H9 (cell line): ENCODE measurements around the gene NSD1. TPM values are rescaled to one million over a fixed set of nuclear protein-coding genes. Genes with fewer than 3 reads are reported as not detected.

Source experiments
- DNase-seq: peaks from one replicate; pipeline ENCODE4 v3.0.0-alpha.2; 2017
- H2AFZ ChIP-seq: one replicate; pipeline ENCODE4 v1.6.1; 2013; ENCODE audit warnings: mild to moderate bottlenecking, low read length, control low read depth, moderate library complexity
- H2AK5ac ChIP-seq: 2 replicates; pipeline ENCODE4 v1.6.1; 2013; ENCODE audit warnings: low read length, control low read depth, mixed read lengths; ENCODE audit not compliant: insufficient read length
- H2BK120ac ChIP-seq: one replicate; pipeline ENCODE4 v1.6.1; 2013; ENCODE audit warnings: low read depth, mild to moderate bottlenecking, low read length, control low read depth, inconsistent platforms; ENCODE audit not compliant: poor library complexity, severe bottlenecking
- H2BK12ac ChIP-seq: 2 replicates; pipeline ENCODE4 v1.6.1; 2013; ENCODE audit warnings: low read length, control low read depth, mixed read lengths, low read depth; ENCODE audit not compliant: insufficient read length
- H2BK15ac ChIP-seq: 2 replicates; pipeline ENCODE4 v1.6.1; 2013; ENCODE audit warnings: low read depth, low read length, control low read depth
- H2BK20ac ChIP-seq: one replicate; pipeline ENCODE4 v1.6.1; 2013; ENCODE audit warnings: low read depth, mild to moderate bottlenecking, low read length, control low read depth, inconsistent platforms; ENCODE audit not compliant: poor library complexity, severe bottlenecking
- H2BK5ac ChIP-seq: 2 replicates; pipeline ENCODE4 v1.6.1; 2013; ENCODE audit warnings: low read length, control low read depth, mixed read lengths; ENCODE audit not compliant: insufficient read length
- H3K14ac ChIP-seq: 2 replicates; pipeline ENCODE4 v1.6.1; 2013; ENCODE audit warnings: low read length, control low read depth; ENCODE audit not compliant: insufficient read depth
- H3K18ac ChIP-seq: 2 replicates; pipeline ENCODE4 v1.6.1; 2013; ENCODE audit warnings: low read depth, mild to moderate bottlenecking, mixed read lengths, low read length, control low read depth; ENCODE audit not compliant: insufficient read length
- H3K23ac ChIP-seq: 2 replicates; pipeline ENCODE4 v1.6.1; 2013; ENCODE audit warnings: low read length, control low read depth, mixed read lengths, low read depth; ENCODE audit not compliant: insufficient read length
- H3K23me2 ChIP-seq: 2 replicates; pipeline ENCODE4 v1.6.1; 2013; ENCODE audit warnings: low read depth, mild to moderate bottlenecking, mixed read lengths, low read length, control low read depth; ENCODE audit not compliant: insufficient read length, poor library complexity, severe bottlenecking
- H3K27ac ChIP-seq: 2 replicates; pipeline ENCODE4 v1.5.1; 2013; ENCODE audit warnings: low read length, control low read depth, mixed read lengths, low read depth; ENCODE audit not compliant: insufficient read length
- H3K27me3 ChIP-seq: 2 replicates; pipeline ENCODE4 v1.6.1; 2013; ENCODE audit warnings: low read length, control low read depth, inconsistent platforms; ENCODE audit not compliant: insufficient read depth
- H3K4ac ChIP-seq: 2 replicates; pipeline ENCODE4 v1.6.1; 2013; ENCODE audit warnings: low read depth, mild to moderate bottlenecking, control low read depth, inconsistent platforms, low read length, moderate library complexity
- H3K4me1 ChIP-seq: 2 replicates; pipeline ENCODE4 v1.6.1; 2013; ENCODE audit warnings: low read length, control low read depth, inconsistent platforms; ENCODE audit not compliant: insufficient read depth
- H3K4me2 ChIP-seq: 2 replicates; pipeline ENCODE4 v1.6.1; 2013; ENCODE audit warnings: low read length, control low read depth, mixed read lengths; ENCODE audit not compliant: insufficient read length, insufficient read depth
- H3K56ac ChIP-seq: 2 replicates; pipeline ENCODE4 v1.6.1; 2013; ENCODE audit warnings: low read depth, mild to moderate bottlenecking, mixed read lengths, low read length, control low read depth; ENCODE audit not compliant: insufficient read length
- H3K79me1 ChIP-seq: 2 replicates; pipeline ENCODE4 v1.6.1; 2013; ENCODE audit warnings: low read depth, mild to moderate bottlenecking, moderate library complexity, low read length, control low read depth, inconsistent platforms; ENCODE audit not compliant: insufficient read depth, poor library complexity, severe bottlenecking
- H3K79me2 ChIP-seq: 2 replicates; pipeline ENCODE4 v1.6.1; 2013; ENCODE audit warnings: low read length, control low read depth, inconsistent platforms; ENCODE audit not compliant: insufficient read depth
- H3K9ac ChIP-seq: 2 replicates; pipeline ENCODE4 v1.6.1; 2013; ENCODE audit warnings: low read length, control low read depth, mixed read lengths; ENCODE audit not compliant: insufficient read length; ENCODE audit errors: extremely low read depth
- H3K9me3 ChIP-seq: one replicate; pipeline ENCODE4 v1.6.1; 2013; ENCODE audit warnings: low read depth, low read length, inconsistent platforms; ENCODE audit not compliant: control insufficient read depth
- H3T11ph ChIP-seq: one replicate; pipeline ENCODE4 v1.6.1; 2013; ENCODE audit warnings: mild to moderate bottlenecking, low read length, control low read depth, inconsistent platforms
- H4K20me1 ChIP-seq: one replicate; pipeline ENCODE4 v1.6.1; 2013; ENCODE audit not compliant: control insufficient read depth, insufficient read length, insufficient read depth
- H4K5ac ChIP-seq: 2 replicates; pipeline ENCODE4 v1.6.1; 2013; ENCODE audit warnings: low read depth, mild to moderate bottlenecking, mixed read lengths, low read length, control low read depth; ENCODE audit not compliant: insufficient read length
- H4K8ac ChIP-seq: replicated peaks from 2 replicates; pipeline ENCODE4 v1.6.1; 2013; ENCODE audit warnings: low read length, control low read depth, mixed read lengths, low read depth; ENCODE audit not compliant: insufficient read length
- H4K91ac ChIP-seq: 2 replicates; pipeline ENCODE4 v1.6.1; 2013; ENCODE audit warnings: low read depth, mild to moderate bottlenecking, moderate library complexity, mixed read lengths, low read length, control low read depth; ENCODE audit not compliant: insufficient read length
- H3K27ac Mint-ChIP-seq, 3 experiments: 2 replicates in 2 of 3; 3 replicates in 1 of 3; pipeline ENCODE4 v1.8.0; 2020 to 2021; ENCODE audit warnings: mixed read lengths in 3 of 3, mild to moderate bottlenecking in 1 of 3, moderate library complexity in 1 of 3
- H3K27me3 Mint-ChIP-seq: 2 replicates; pipeline ENCODE4 v1.8.0; 2021; ENCODE audit warnings: low read depth, mild to moderate bottlenecking, moderate library complexity, mixed read lengths
- H3K36me3 Mint-ChIP-seq, 3 experiments: 2 replicates in 2 of 3; 3 replicates in 1 of 3; pipeline ENCODE4 v1.8.0; 2020 to 2021; ENCODE audit warnings: low read depth in 3 of 3, mixed read lengths in 3 of 3; ENCODE audit not compliant: insufficient read depth in 1 of 3
- H3K4me1 Mint-ChIP-seq, 2 experiments: 2 replicates each; pipeline ENCODE4 v1.8.0; 2020; ENCODE audit warnings: mixed read lengths in 2 of 2
- H3K4me3 Mint-ChIP-seq, 2 experiments: 2 replicates in 1 of 2; 3 replicates in 1 of 2; pipeline ENCODE4 v1.8.0; 2020 to 2021; ENCODE audit warnings: mild to moderate bottlenecking in 2 of 2, mixed read lengths in 2 of 2, moderate library complexity in 1 of 2
- H3K9me3 Mint-ChIP-seq, 2 experiments: 2 replicates in 1 of 2; 3 replicates in 1 of 2; pipeline ENCODE4 v1.8.0; 2020; ENCODE audit warnings: mild to moderate bottlenecking in 2 of 2, mixed read lengths in 2 of 2, moderate library complexity in 1 of 2
- CTCF ChIP-seq: fragments of 200-600 bp; sonication (generic); conservative IDR thresholded peaks from 3 replicates; pipeline ENCODE4 v1.8.0; 2021; ENCODE audit warnings: antibody characterized with exemption, mild to moderate bottlenecking
- WGBS: extraction: QIAGEN DNeasy Blood & Tissue Kit; methylation state at CpG from one replicate; pipeline ENCODE4 v1.1.7; 2013; ENCODE audit warnings: missing lambda C conversion rate, low lambda C conversion rate, mixed read lengths; ENCODE audit not compliant: insufficient read length; ENCODE audit errors: extremely low coverage; 5-methylcytosine and 5-hydroxymethylcytosine counted together
- total RNA-seq: library from RNA; stranded (reverse); gene quantifications from 2 replicates; pipeline ENCODE4 v1.2.1, GENCODE V29; 2021

NSD1 gene
- total RNA-seq, 1 experiment from 2014 or later, result 213 TPM

DNA sequence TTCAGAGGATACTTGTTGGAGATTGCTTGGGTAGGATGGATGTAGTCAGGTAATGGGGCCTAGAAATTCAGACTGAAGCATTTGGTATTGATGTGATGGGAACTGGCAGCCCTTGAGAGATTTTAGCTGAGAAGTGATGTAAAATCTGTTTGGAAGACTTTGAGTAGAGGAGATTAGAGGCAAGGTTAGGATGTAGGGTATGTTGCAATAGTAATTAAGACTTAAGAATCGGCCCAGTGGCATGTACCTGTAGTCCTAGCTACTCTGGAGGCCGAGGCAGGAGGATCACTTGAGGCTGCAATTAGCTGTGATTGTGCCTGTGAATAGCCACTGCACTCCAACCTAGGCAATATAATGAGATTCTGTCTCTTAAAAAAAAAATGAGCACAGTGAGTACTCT, 6.7 kb downstream of the NSD1 start:
- Histone ChIP-seq H2AK5ac (no peak overlapping the region), H3K18ac (no peak overlapping the region), H2AFZ (no peak overlapping the region), H4K20me1 (no peaks in the 10 kb centered on the region), H3K9me3 (no peaks in the 10 kb centered on the region), H2BK120ac (no peak overlapping the region), H3K27ac (no peak overlapping the region), H3K9ac (no peak overlapping the region), H3K4ac (no peak overlapping the region), H2BK15ac (no peak overlapping the region), H3K4me2 (no peak overlapping the region), H3K79me1 (peaks cover 2% of the 10 kb centered on the region), H4K5ac (no peak overlapping the region), H4K8ac (no peak overlapping the region), H3K27me3 (no peaks in the 10 kb centered on the region), H3K4me1 (peaks cover 4% of the 10 kb centered on the region; the same call in 1 of the 2 replicates), H3K79me2 (peaks cover 65% of the 10 kb centered on the region; the same call in 1 of the 2 replicates), H2BK20ac (no peak overlapping the region), H4K91ac (no peak overlapping the region), H3K23me2 (no peaks in the 10 kb centered on the region), H3K56ac (no peak overlapping the region), H2BK5ac (no peak overlapping the region), H2BK12ac (no peak overlapping the region), H3K14ac (no peak overlapping the region), H3T11ph (no peak overlapping the region), H3K23ac (no peak overlapping the region)
- WGBS, result no CpG with 5 or more reads among the region's 2 CpGs
- H3K4me1 Mint-ChIP-seq, result peaks cover 16 to 32% of the 10 kb centered on the region in 2 experiments
- no peaks in the 10 kb centered on the region for H3K9me3 Mint-ChIP-seq
- no peak for DNase-seq
- no peak for TF ChIP-seq CTCF
- peaks cover 31 to 93% (median 85%) of the 10 kb centered on the region in 3 experiments for H3K36me3 Mint-ChIP-seq
- H3K27ac Mint-ChIP-seq, result peak overlapping the region in 1 of 3 experiments; percentile 52; a peak in 2 of 7 replicates
- H3K4me3 Mint-ChIP-seq, result no peak overlapping the region
- no peaks in the 10 kb centered on the region for H3K27me3 Mint-ChIP-seq
